T-helper 2 cell treated with Interferon-gamma antibody and Interleukin-4, amounts not matched to agents 5 μg/mL and 100 μg/mL, for 36 hours (primary cell): ENCODE measurements around the gene RDM1.
"Not testable (repeated sequence)": the region's sequence is repeated elsewhere in the genome, so short reads cannot be mapped to it uniquely, and the experiment has no call there.

Experiments
- DNase-seq: peaks from one replicate; pipeline ENCODE4 v3.0.0; 2021; ENCODE audit warnings: low spot score
- H3K27ac Mint-ChIP-seq: one replicate; pipeline ENCODE4 v1.8.0; 2021; ENCODE audit warnings: mild to moderate bottlenecking, mixed read lengths
- H3K27me3 Mint-ChIP-seq: one replicate; pipeline ENCODE4 v1.8.0; 2021; ENCODE audit warnings: low read depth, mixed read lengths
- H3K36me3 Mint-ChIP-seq: one replicate; pipeline ENCODE4 v1.8.0; 2021; ENCODE audit warnings: low read depth, mixed read lengths
- H3K4me1 Mint-ChIP-seq: one replicate; pipeline ENCODE4 v1.8.0; 2021; ENCODE audit warnings: low read depth, mixed read lengths
- H3K4me3 Mint-ChIP-seq: one replicate; pipeline ENCODE4 v1.8.0; 2022; ENCODE audit warnings: mild to moderate bottlenecking, moderate library complexity, mixed read lengths
- H3K9me3 Mint-ChIP-seq: one replicate; pipeline ENCODE4 v1.8.0; 2021; ENCODE audit warnings: mixed read lengths

RDM1 gene

GRCh38 chr17:35948092-35948491 is 17.5 kb upstream of the RDM1 start:
- Mint-ChIP-seq H3K36me3 (no peaks in the 10 kb centered on the region), H3K4me1 (no peaks in the 10 kb centered on the region), H3K9me3 (no peaks in the 10 kb centered on the region), H3K27me3 (peaks cover 9% of the 10 kb centered on the region), H3K27ac (no peak overlapping the region), H3K4me3 (no peak overlapping the region)
- DNase-seq: no peak

DNA sequence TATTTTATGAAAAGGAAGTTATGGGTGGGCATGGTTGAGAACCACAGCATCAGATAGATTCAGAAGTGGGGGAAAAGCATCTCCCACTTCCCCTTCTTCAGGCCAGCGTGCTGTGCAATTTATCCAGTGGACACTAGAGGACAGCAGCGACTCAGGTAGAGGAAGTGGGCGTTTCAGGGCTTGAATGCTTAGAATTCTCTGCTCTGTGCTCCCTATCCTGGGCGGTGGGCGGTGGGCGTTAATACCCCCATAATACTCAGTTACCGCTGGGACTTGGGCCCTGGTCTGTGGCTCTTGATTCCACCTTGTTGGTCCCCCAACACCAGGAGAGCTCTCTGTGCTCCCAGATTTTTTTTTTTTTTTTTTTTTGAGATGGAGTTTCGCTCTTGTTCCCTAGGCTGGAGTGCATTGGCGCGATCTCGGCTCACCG is 16.6 kb upstream of the RDM1 start:
- peak; percentile 19 for DNase-seq
- no peak overlapping the region for H3K27ac Mint-ChIP-seq

DNA sequence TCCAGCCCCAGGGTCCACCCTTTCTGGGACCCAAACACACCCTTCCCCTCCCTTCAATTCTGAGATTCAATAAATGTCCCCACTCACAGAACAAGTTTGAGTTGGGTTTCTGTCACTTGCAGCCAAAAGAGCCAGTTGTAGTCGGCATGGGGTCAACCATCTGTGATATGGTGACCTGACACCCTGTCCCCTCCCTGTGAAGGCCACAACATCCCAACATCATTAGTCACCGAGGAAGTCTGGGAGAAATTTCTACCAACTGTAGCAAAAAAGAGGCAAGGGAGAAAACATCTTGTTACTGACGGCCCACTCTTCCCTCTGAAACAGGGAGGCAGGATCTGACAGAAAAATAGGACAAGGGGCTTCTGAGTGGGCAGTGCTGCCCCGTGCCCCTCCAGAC is 13.6 kb upstream of the RDM1 start:
- no peaks in the 10 kb centered on the region for H3K4me1 Mint-ChIP-seq
- no peaks in the 10 kb centered on the region for H3K36me3 Mint-ChIP-seq
- H3K9me3 Mint-ChIP-seq: no peaks in the 10 kb centered on the region
- H3K27me3 Mint-ChIP-seq: peaks cover 2% of the 10 kb centered on the region
- no peak overlapping the region for H3K4me3 Mint-ChIP-seq
- H3K27ac Mint-ChIP-seq: no peak overlapping the region
- DNase-seq: no peak

More for the DNA sequence above, 16.6 kb upstream of the RDM1 start:
- Mint-ChIP-seq H3K36me3 (no peaks in the 10 kb centered on the region), H3K4me1 (no peaks in the 10 kb centered on the region), H3K9me3 (no peaks in the 10 kb centered on the region), H3K27me3 (peaks cover 9% of the 10 kb centered on the region), H3K4me3 (no peak overlapping the region)

GRCh38 chr17:35943537-35943936 is 13.0 kb upstream of the RDM1 start, which contains the start of gene LYZL6:
LYZL6 (minus strand) TSS chr17:35943713; CDS start chr17:35939356, 4,357 bp downstream.
- DNase-seq: no peak
- Mint-ChIP-seq H3K4me3 (no peak within 1 kb of the TSS), H3K36me3 (no peaks in the 10 kb centered on the region), H3K4me1 (no peaks in the 10 kb centered on the region), H3K27ac (no peak within 1 kb of the TSS), H3K27me3 (peaks cover 5% of the 10 kb centered on the region), H3K9me3 (no peaks in the 10 kb centered on the region)

GRCh38 chr17:35942588-35943186 is 12.1 kb upstream of the RDM1 start:
- no peak overlapping the region for H3K4me3 Mint-ChIP-seq
- peaks cover 5% of the 10 kb centered on the region for H3K27me3 Mint-ChIP-seq
- H3K9me3 Mint-ChIP-seq: no peaks in the 10 kb centered on the region
- no peak for DNase-seq
- no peak overlapping the region for H3K27ac Mint-ChIP-seq
- no peaks in the 10 kb centered on the region for H3K4me1 Mint-ChIP-seq
- H3K36me3 Mint-ChIP-seq: no peaks in the 10 kb centered on the region

DNA sequence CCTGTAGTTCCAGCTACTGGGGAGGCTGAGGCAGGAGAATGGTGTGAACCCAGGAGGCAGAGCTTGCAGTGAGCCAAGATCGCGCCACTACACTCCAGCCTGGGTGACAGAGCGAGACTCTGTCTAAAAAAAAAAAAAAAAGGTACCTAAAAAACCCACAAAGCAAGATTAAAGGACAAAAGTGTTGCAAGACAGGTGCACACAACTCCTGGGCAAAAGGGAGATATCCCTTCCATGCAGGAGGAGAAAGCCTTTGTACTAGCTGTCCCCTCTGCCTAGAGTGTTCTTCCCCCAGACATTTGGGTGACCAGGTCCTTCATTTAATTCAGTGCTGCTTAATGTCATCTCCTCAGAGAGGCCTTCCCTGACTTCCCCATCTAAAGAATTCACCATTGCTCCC is 7.9 kb upstream of the RDM1 start:
- not testable (repeated sequence) for H3K9me3 Mint-ChIP-seq, H3K4me3 Mint-ChIP-seq, H3K27ac Mint-ChIP-seq, H3K36me3 Mint-ChIP-seq, H3K4me1 Mint-ChIP-seq, DNase-seq
- peaks cover 15% of the 10 kb centered on the region for H3K27me3 Mint-ChIP-seq

- H3K36me3 Mint-ChIP-seq: no peaks in the 10 kb centered on the region
- H3K4me1 Mint-ChIP-seq: peaks cover 1% of the 10 kb centered on the region
- no peak overlapping the region for H3K4me3 Mint-ChIP-seq
- peaks cover 15% of the 10 kb centered on the region for H3K27me3 Mint-ChIP-seq
- H3K27ac Mint-ChIP-seq: no peak overlapping the region
- no peaks in the 10 kb centered on the region for H3K9me3 Mint-ChIP-seq
- DNase-seq: no peak
These were observed 5.5 kb upstream of the RDM1 start for GRCh38 chr17:35936063-35936462.

DNA sequence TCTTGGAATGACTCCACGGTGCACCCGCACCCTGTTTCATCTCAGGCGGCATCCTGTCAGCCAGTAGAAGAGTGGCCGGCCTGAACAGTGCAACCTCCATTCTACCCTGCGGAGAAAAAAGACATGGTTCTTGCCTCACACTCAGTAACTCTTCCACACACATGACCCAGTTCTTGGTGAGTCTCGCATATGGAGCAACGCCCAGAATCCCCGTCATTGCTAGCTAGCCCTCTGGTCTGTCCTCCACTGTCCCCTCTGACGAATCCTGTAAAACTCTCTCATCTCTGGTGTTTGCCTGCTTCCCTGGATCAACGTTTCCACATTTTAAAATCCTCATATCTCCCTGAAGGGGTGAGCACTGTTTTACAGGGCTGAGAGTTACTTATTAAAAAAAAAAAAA is 4.2 kb upstream of the RDM1 start:
- Mint-ChIP-seq H3K27ac (no peak overlapping the region), H3K27me3 (peaks cover 17% of the 10 kb centered on the region)
- DNase-seq: no peak

GRCh38 chr17:35932586-35932985 is 2.0 kb upstream of the RDM1 start:
- Mint-ChIP-seq H3K9me3 (no peaks in the 10 kb centered on the region), H3K27ac (no peak overlapping the region), H3K27me3 (peaks cover 14% of the 10 kb centered on the region), H3K36me3 (peaks cover 7% of the 10 kb centered on the region), H3K4me1 (peaks cover 21% of the 10 kb centered on the region), H3K4me3 (no peak overlapping the region)
- DNase-seq: no peak

More for the DNA sequence above, 4.2 kb upstream of the RDM1 start:
- peaks cover 10% of the 10 kb centered on the region for H3K4me1 Mint-ChIP-seq
- no peaks in the 10 kb centered on the region for H3K9me3 Mint-ChIP-seq
- no peaks in the 10 kb centered on the region for H3K36me3 Mint-ChIP-seq
- no peak overlapping the region for H3K4me3 Mint-ChIP-seq

DNA sequence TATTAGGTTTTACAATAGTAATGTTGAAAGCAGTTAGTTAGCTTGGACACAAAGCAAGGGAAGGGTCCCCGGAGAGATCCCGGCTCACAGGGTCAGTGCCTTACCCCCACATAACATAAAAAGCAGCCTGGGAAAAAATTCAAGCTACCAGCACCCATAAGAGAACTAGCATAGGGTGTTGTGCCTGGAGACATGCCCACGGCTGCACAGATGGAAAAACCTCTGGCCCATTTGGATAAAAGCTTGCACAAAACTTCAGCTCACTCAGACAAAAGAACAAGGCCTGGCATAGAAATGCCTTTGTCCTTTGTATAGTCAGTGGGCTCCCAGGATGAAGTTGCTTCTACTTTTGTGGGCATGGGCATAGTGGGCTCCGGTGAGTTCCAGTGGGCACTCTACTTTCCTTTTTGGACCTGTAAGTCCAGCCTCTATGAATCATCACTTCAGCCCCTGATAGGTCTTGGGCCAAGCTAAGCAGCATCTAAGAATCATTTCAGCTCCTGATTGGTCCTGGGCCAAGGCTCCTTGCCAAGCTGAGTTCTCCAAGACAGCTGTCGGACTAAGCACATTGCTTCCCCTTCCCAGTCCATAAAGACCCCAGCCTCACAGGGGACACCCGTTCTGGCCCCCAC is 1.3 kb upstream of the RDM1 start:
- Mint-ChIP-seq H3K27ac (no peak overlapping the region), H3K4me3 (no peak overlapping the region), H3K36me3 (peaks cover 7% of the 10 kb centered on the region), H3K27me3 (peaks cover 14% of the 10 kb centered on the region), H3K9me3 (no peaks in the 10 kb centered on the region), H3K4me1 (peaks cover 22% of the 10 kb centered on the region)
- DNase-seq: no peak

DNA sequence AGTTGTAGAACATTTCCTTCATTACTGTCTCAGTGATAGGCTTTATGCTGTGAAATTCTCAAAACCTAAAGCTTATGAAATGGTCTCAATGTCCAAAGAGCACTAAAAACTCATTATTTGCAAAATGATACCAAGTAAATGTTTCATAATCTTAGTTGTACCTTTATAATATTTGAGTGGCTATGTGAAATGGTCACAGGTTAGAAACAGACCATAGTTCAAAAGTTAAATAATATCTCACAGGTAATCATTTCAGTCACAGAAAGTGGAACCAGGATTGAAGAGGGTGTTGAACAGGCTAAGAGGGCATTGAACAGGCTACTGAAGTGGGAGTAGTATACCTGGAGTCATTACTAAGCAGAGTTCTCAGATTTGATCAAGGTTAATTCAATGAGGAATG is 2.9 kb downstream of the RDM1 start:
- no peak for DNase-seq
- no peaks in the 10 kb centered on the region for H3K9me3 Mint-ChIP-seq
- peak overlapping the region; percentile 6 for H3K4me3 Mint-ChIP-seq
- peaks cover 3% of the 10 kb centered on the region for H3K27me3 Mint-ChIP-seq
- peaks cover 27% of the 10 kb centered on the region for H3K4me1 Mint-ChIP-seq
- no peak overlapping the region for H3K27ac Mint-ChIP-seq
- H3K36me3 Mint-ChIP-seq: peaks cover 28% of the 10 kb centered on the region

DNA sequence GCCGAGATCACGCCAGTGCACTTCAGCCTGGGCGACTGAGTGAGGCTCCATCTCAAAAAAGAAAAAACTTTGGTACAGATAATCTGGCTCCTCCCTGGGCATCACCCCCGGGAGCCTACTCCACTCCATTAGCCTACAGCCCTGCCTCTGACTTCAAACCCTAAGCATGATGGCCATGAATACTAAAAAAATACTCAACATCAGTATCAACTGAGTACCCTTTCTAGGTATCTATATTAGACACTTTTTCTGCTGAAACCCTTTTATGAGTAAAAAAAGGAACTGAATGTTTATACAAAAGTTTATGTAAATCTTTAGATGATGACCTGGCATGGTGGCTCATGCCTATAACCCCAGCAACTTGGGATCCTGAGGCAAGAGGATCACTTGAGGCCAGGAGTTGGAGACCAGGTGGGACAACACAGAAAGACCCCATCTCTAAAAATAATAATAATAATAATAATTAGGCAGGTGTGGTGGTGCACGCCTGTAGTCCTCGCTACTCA is 6.9 kb downstream of the RDM1 start:
- H3K27me3 Mint-ChIP-seq: no peaks in the 10 kb centered on the region
- no peak overlapping the region for H3K4me3 Mint-ChIP-seq
- no peaks in the 10 kb centered on the region for H3K9me3 Mint-ChIP-seq
- H3K36me3 Mint-ChIP-seq: peaks cover 55% of the 10 kb centered on the region
- H3K4me1 Mint-ChIP-seq: peaks cover 39% of the 10 kb centered on the region
- no peak for DNase-seq
- no peak overlapping the region for H3K27ac Mint-ChIP-seq

GRCh38 chr17:35920229-35920628 is 10.3 kb downstream of the RDM1 start:
- DNase-seq: no peak
- no peaks in the 10 kb centered on the region for H3K27me3 Mint-ChIP-seq
- no peaks in the 10 kb centered on the region for H3K9me3 Mint-ChIP-seq
- H3K4me3 Mint-ChIP-seq: peak overlapping the region; percentile 61
- H3K4me1 Mint-ChIP-seq: peaks cover 38% of the 10 kb centered on the region
- H3K36me3 Mint-ChIP-seq: peaks cover 59% of the 10 kb centered on the region
- peak overlapping the region; percentile 72 for H3K27ac Mint-ChIP-seq

GRCh38 chr17:35918665-35919064 is 11.9 kb downstream of the RDM1 start:
- peaks cover 35% of the 10 kb centered on the region for H3K4me1 Mint-ChIP-seq
- DNase-seq: no peak

More at GRCh38 chr17:35918665-35919064, 11.9 kb downstream of the RDM1 start:
- Mint-ChIP-seq H3K4me3 (no peak overlapping the region), H3K9me3 (no peaks in the 10 kb centered on the region), H3K36me3 (peaks cover 50% of the 10 kb centered on the region), H3K27me3 (no peaks in the 10 kb centered on the region), H3K27ac (no peak overlapping the region)
